Epithelial cell of prostate (primary cell): ENCODE measurements around the gene DMKN.

Source experiments
- DNase-seq: peaks from one replicate; pipeline ENCODE4 v3.0.0-alpha.2; 2011; ENCODE audit warnings: low read depth, low spot score
- H3K27ac ChIP-seq: fragments of 450-650 bp; 2 replicates; pipeline ENCODE4 v1.5.1; 2017; ENCODE audit warnings: mild to moderate bottlenecking

The DMKN gene

GRCh38 chr19:35507561-35507960 is 5.9 kb downstream of the DMKN start:
- H3K27ac ChIP-seq = no peak overlapping the region
- no peak for DNase-seq

GRCh38 chr19:35506011-35506410 is 7.4 kb downstream of the DMKN start:
- DNase-seq = no peak

DNA sequence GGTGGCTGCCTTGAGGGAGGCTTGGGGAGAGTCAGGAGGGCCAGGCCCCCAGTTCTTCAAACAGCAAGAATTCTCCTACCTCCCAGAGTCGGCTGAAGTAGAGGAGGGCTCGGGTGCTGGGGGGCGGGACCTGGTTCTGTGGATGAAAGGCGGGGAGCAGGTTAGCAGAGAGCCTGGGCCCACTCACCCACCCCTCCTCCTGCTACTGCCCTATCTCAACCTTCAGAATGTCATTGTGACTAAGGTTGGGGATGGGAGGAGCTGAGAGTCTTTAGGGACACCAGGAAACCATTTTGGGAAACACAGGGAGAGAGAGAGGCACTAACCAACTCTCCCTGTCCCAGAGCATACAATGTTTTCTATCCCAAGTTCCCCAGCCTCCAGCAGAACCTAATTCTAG is 10.7 kb downstream of the DMKN start:
- no peak for DNase-seq
- no peak overlapping the region for H3K27ac ChIP-seq

More at GRCh38 chr19:35506011-35506410, 7.4 kb downstream of the DMKN start:
- H3K27ac ChIP-seq = no peak overlapping the region

DNA sequence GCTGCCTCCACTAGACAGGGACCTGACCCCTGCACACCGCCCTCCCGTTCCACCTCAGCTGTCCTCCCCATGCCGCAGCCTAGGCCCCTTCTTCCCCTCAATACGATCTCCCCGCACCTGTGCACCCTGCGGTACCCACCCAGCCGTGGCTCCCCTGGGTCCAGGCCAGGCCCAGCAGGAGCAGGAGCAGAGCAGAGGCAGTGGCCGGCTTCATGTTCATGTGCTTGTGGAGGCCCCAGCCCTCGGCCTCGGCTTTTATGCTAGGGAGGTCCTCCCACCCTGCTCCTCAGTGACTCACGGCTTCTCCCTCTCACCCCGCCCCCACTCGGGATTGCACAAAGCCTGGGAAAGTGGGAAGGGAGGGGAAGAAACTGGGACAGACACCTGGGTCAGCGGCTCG is 11.8 kb downstream of the DMKN start:
- no peak overlapping the region for H3K27ac ChIP-seq
- no peak for DNase-seq

GRCh38 chr19:35500611-35501010 is 12.8 kb downstream of the DMKN start:
- no peak for DNase-seq
- no peak overlapping the region for H3K27ac ChIP-seq

DNA sequence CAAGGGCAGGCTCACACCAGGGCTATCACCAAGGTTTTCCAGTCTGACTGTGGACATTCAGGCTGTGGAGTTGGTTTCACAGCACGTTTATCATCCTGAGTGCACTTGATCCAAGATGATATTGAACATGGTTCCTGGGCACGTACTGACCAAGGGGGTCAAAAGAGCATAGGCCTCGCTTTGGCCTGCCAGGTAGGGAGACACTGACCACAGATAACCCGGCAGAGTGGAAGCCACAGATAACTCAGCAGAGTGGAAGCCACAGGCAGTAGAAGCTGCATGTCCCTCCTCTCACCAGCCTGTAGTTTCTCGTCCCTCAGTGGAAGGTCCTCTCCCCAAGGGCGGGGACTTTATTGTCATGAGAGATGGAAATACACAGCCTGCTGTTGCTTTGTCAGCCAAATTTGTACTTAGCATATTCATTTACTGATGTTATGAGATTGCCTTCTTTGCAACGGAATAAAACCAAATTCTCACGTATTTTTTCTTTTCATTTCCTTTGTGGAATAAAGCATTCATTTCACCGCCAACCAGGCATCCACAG is 14.4 kb downstream of the DMKN start:
- no peak for DNase-seq
- H3K27ac ChIP-seq = no peak overlapping the region

DNA sequence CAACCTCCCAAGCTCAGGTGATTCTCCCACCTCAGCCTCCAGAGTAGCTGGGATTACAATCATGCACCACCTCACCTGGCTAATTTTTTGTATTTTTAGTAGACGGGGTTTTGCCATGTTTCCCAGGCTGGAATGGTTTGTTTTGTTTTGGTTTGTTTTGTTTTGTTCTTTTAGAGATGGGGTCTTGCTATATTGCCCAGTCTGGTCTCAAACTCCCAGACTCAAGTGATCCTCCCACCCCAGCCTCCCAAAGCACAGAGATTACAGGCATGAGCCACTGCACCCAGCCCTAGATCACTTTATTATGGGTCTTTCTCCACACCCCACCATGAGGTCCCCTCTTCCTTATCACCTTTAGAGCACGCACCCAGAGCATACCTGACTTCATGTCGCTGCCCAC is 15.2 kb downstream of the DMKN start:
- no peak overlapping the region for H3K27ac ChIP-seq
- DNase-seq = no peak

GRCh38 chr19:35497406-35497805 is 16.0 kb downstream of the DMKN start:
- no peak overlapping the region for H3K27ac ChIP-seq
- no peak for DNase-seq

GRCh38 chr19:35495107-35496064 is 18.1 kb downstream of the DMKN start:
- H3K27ac ChIP-seq = no peak overlapping the region
- DNase-seq = no peak

GRCh38 chr19:35493971-35494370 is 19.5 kb downstream of the DMKN start:
- no peak for DNase-seq
- H3K27ac ChIP-seq = no peak overlapping the region

- no peak for DNase-seq
- no peak overlapping the region for H3K27ac ChIP-seq
Observed at GRCh38 chr19:35491836-35492360, 21.6 kb downstream of the DMKN start.

DNA sequence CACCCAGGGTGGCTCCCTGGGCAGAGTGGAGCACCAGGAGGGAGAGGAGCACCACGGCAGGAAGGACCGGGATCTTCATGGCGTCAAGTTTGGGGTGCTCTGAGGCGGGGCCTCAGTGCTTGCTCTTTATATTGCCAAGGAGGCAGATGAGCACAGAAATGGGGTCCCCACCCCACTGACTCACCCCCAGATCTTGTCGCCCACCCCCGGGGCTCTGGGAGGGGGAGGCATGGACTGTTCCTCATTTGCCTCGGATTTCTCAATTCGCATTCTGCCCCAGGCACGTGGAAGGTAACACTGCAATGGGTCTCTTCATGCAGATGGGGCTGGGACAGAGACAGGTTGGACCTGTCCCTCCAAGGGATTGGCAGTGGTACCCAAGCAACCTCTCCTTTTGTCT is 23.1 kb downstream of the DMKN start, which contains the start of gene KRTDAP:
Gene KRTDAP (minus strand): TSS at position 101 of the 400 bp plus-strand sequence. CDS start 22 bp downstream, at position 79.
- DNase-seq = no peak
- H3K27ac ChIP-seq = no peak within 1 kb of the TSS

DNA sequence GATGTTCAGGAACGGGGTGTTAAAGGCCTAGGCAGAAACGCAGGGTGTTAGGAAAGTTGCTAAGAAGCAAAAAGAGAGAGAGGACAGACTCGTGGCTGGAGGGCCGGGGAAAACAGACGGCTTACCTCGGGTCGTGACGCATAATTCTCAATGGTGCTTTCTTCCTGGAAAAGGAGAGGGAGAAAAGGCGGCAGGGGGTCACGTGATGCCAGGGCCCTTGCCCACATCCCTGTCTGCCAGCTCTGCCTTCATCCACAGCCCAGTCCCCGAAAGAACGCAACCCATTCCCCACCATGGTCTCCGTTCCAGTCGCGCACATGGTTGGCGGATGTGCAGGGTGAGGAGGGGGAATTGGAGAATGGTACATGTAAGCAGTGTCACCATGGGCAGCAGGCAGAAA is 24.8 kb downstream of the DMKN start:
- H3K27ac ChIP-seq = no peak overlapping the region
- no peak for DNase-seq

DNA sequence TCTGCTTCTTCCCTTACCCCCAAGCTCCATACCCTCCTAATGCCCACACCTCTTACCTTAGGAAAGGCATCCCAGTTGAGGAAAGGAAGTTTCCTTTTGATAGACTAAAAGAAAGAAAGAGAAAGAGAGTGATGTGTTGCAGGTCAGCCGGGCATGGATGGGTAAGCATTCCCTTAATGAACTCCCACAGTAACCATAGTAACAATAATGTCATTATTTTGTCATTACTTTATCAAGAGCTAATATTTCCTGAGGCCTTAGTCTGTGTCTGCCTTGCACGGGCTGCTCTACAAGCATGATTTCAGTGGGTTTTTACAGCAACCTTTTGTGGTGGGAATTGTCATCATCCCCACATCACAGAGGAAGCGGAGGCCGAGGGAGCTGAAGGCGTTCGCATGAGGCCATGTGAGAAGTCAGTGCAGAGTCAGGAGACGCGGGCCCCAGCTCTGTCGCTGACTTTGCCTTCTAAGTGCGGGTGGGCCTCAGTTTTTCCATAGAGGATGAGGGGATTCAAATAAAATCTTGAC is 25.7 kb downstream of the DMKN start:
- H3K27ac ChIP-seq = no peak overlapping the region
- no peak for DNase-seq

DNA sequence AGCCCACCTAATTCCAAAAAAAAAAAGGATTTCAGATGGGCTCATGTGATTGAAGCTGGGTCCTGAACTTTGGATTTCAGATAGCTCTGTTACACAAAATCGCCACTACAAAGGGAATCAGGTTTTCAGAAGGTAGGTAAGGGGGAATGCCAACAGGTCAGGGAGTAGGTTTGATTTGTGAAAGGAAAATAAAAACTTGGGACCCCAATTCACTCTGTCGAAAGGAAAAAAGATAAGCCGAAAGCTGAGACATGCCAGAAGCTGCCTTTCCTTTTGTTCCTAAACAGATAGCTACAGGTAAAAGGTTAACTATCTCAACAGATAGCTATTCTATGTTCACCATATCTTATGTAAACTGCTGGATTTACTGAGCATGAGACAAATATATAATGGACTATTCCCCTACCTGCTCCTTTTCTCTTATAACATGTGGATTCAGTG is 27.2 kb downstream of the DMKN start:
- H3K27ac ChIP-seq = no peak overlapping the region
- no peak for DNase-seq

GRCh38 chr19:35484252-35485036 is 29.0 kb downstream of the DMKN start:
- no peak for DNase-seq

DNA sequence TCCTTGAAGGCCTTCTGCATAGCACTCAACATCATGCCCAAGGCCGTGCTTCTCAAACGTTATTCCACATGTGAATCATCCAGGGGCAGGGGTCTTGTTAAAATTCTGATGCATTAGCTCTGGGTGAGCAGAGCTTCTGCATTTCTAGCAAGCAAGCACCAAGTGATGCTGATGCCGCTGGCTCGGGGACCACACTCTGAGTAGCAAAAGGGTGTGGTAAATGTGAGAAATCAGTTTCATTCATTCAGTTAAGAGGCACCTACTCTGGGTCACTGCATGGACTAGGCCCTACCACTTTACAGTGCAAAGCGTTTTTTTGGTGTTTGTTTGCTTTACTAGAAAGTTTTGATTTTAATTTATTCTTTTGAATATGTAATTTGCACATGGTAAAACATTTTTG is 30.4 kb downstream of the DMKN start:
- no peak for DNase-seq
- no peak overlapping the region for H3K27ac ChIP-seq

More at GRCh38 chr19:35484252-35485036, 29.0 kb downstream of the DMKN start:
- no peak overlapping the region for H3K27ac ChIP-seq

GRCh38 chr19:35478794-35479677 is 34.4 kb downstream of the DMKN start:
- H3K27ac ChIP-seq = no peak overlapping the region
- no peak for DNase-seq

- DNase-seq = no peak
- H3K27ac ChIP-seq = no peak overlapping the region
Observed at GRCh38 chr19:35476149-35476548, 37.3 kb downstream of the DMKN start.
